PC-3 (cell line): ENCODE measurements around the gene RTN1. TPM values are rescaled to one million over a fixed set of nuclear protein-coding genes. Genes with fewer than 3 reads are reported as not detected.

Source experiments
- ATAC-seq: fragments of 200-7000 bp; cut with Tn5 transposase; 2 replicates; pipeline ENCODE4 v1.9.1; 2020; ENCODE audit warnings: mild to moderate bottlenecking, moderate library complexity
- BruUV-seq: library from RNA; stranded (reverse); fragments of 400-500 nt; replicated peaks from 2 replicates; lab custom pipeline; 2021; lab: Mats Ljungman, UMichigan
- CTCF ChIA-PET: fragments of 300-600 bp; sonication (Branson Sonifier 250); formaldehyde crosslinking; loops from one replicate; lab custom pipeline; 2022; ENCODE audit warnings: antibody characterized with exemption; lab: Charles Lee
- POLR2A ChIA-PET: fragments of 300-600 bp; sonication (Branson Sonifier 250); formaldehyde crosslinking; loops from one replicate; lab custom pipeline; 2022; ENCODE audit warnings: antibody characterized with exemption; ENCODE audit not compliant: unreplicated experiment; lab: Charles Lee
- DNase-seq: peaks from one replicate; pipeline ENCODE4 v3.0.0-alpha.2; 2015
- H2AFZ ChIP-seq: fragments of 300-600 bp; sonication (generic); 2 replicates; pipeline ENCODE4 v1.6.0; 2016; ENCODE audit warnings: antibody characterized with exemption, low read length
- H3F3A ChIP-seq: fragments of 300-600 bp; sonication (generic); one replicate; pipeline ENCODE4 v1.6.0; 2017; ENCODE audit warnings: antibody characterized with exemption, low read length, control low read depth, mild to moderate bottlenecking; ENCODE audit not compliant: unreplicated experiment
- H3K27ac ChIP-seq: fragments of 300-600 bp; sonication (generic); 2 replicates; pipeline ENCODE4 v1.5.1; 2016; ENCODE audit warnings: mild to moderate bottlenecking, low read length
- H3K27me3 ChIP-seq: fragments of 300-600 bp; sonication (generic); 2 replicates; pipeline ENCODE4 v1.6.1; 2016; ENCODE audit warnings: low read length, mixed read lengths
- H3K36me3 ChIP-seq: fragments of 300-600 bp; sonication (generic); 2 replicates; pipeline ENCODE4 v1.6.1; 2016; ENCODE audit warnings: low read depth, mixed run types, low read length, mixed read lengths
- H3K4me1 ChIP-seq: fragments of 300-600 bp; sonication (generic); 2 replicates; pipeline ENCODE4 v1.5.1; 2016; ENCODE audit warnings: low read length; ENCODE audit not compliant: insufficient read depth
- H3K4me2 ChIP-seq: fragments of 300-600 bp; sonication (generic); 2 replicates; pipeline ENCODE4 v1.6.0; 2016; ENCODE audit warnings: low read length
- H3K4me3 ChIP-seq: fragments of 300-600 bp; sonication (generic); 2 replicates; pipeline ENCODE4 v1.5.1; 2016; ENCODE audit warnings: mild to moderate bottlenecking, low read length, mixed read lengths
- H3K79me2 ChIP-seq: fragments of 300-600 bp; sonication (generic); 2 replicates; pipeline ENCODE4 v1.6.1; 2017; ENCODE audit warnings: low read length, mixed read lengths
- H3K9ac ChIP-seq: fragments of 300-600 bp; sonication (generic); 2 replicates; pipeline ENCODE4 v1.6.0; 2016; ENCODE audit warnings: mild to moderate bottlenecking, low read length
- H3K9me2 ChIP-seq: fragments of 300-600 bp; sonication (generic); replicated peaks from 2 replicates; pipeline ENCODE4 v1.6.1; 2016; ENCODE audit warnings: mixed run types, low read length, mixed read lengths
- H3K9me3 ChIP-seq: fragments of 300-600 bp; sonication (generic); 2 replicates; pipeline ENCODE4 v1.6.1; 2016; ENCODE audit warnings: low read length, mixed read lengths
- H4K20me1 ChIP-seq: fragments of 300-600 bp; sonication (generic); 2 replicates; pipeline ENCODE4 v1.6.1; 2016; ENCODE audit warnings: low read length, mixed read lengths
- CTCF ChIP-seq: fragments of 300-600 bp; sonication (generic); conservative IDR thresholded peaks from 2 replicates; pipeline ENCODE4 v1.5.1; 2017; ENCODE audit warnings: antibody characterized with exemption, low read depth, mild to moderate bottlenecking, low read length
- EZH2 ChIP-seq: fragments of 300-600 bp; sonication (generic); IDR thresholded peaks from one replicate; pipeline ENCODE4 v1.6.1; 2017; ENCODE audit warnings: antibody characterized with exemption, mild to moderate bottlenecking, low read length; ENCODE audit not compliant: unreplicated experiment
- EZH2phosphoT487 ChIP-seq: fragments of 300-600 bp; sonication (generic); IDR thresholded peaks from 2 replicates; pipeline ENCODE4 v1.6.1; 2018; ENCODE audit warnings: mild to moderate bottlenecking, antibody characterized with exemption, low read length, borderline replicate concordance
- intact Hi-C: fragments of 100-400 bp; cut with micrococcal nuclease; formaldehyde crosslinking; loops from 2 replicates; pipeline ENCODE4 v1.9.0; 2023
- total RNA-seq: library from RNA; depleted of rRNA; stranded (reverse); fragments of >200 nt; gene quantifications from 2 replicates; pipeline ENCODE4 v1.2.3, GENCODE V29; 2014

Gene RTN1
- total RNA-seq, 1 experiment from 2014 or later, result not detected

- H3K9ac ChIP-seq, result no peak overlapping the region
- no peaks in the 10 kb centered on the region for H3K36me3 ChIP-seq
- intact Hi-C loops, result no loop called here
- CTCF ChIA-PET, result interaction anchor here (0.6 kb wide), 1 partner anchor 103 kb away, joined by 4 read pairs; no protein-coding TSS in a partner anchor
- H2AFZ ChIP-seq, result no peak overlapping the region
- no peaks in the 10 kb centered on the region for H3F3A ChIP-seq
- H3K4me1 ChIP-seq, result no peaks in the 10 kb centered on the region
- H3K4me2 ChIP-seq, result no peak overlapping the region
- H3K27me3 ChIP-seq, result peaks cover 60% of the 10 kb centered on the region
- no peaks in the 10 kb centered on the region for H3K79me2 ChIP-seq
- H3K9me2 ChIP-seq, result no peaks in the 10 kb centered on the region
- no peaks in the 10 kb centered on the region for H4K20me1 ChIP-seq
- no peak overlapping the region for H3K27ac ChIP-seq
- ATAC-seq (no peak), DNase-seq (no peak)
- TF ChIP-seq EZH2 (no peak), CTCF (no peak), EZH2phosphoT487 (no peak)
- no peak overlapping the region for H3K4me3 ChIP-seq
- POLR2A ChIA-PET, result no interaction called here
- no TSS peak for BruUV-seq
- no peaks in the 10 kb centered on the region for H3K9me3 ChIP-seq
Observed at GRCh38 chr14:59814988-59815387, 55.6 kb downstream of the RTN1 start.

DNA sequence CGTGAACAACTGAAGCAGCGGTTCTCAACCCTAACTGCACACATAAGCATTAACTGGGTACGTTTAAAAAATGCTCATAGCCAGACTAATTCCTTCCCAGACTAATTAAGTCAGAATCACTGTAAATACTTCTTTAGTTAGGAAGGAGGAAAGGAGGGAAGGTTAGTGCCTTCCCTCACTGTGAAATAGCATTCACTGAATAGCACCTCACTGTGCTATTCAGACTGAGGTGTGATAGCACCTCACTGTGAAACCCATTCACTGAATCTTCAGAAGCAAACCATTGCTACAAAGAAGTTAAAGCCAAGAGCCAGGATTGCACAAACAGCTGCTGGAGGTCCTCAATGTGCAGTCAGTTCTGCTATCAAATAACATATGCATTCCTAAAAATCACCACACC, 58.8 kb downstream of the RTN1 start:
- H4K20me1 ChIP-seq, result no peaks in the 10 kb centered on the region
- peaks cover 67% of the 10 kb centered on the region for H3K27me3 ChIP-seq
- no peaks in the 10 kb centered on the region for H3K4me1 ChIP-seq
- ATAC-seq, result no peak
- H3K9me2 ChIP-seq, result no peaks in the 10 kb centered on the region
- H3K36me3 ChIP-seq, result no peaks in the 10 kb centered on the region
- POLR2A ChIA-PET, result interaction anchor here (0.6 kb wide), 1 partner anchor 14 kb away, joined by 4 read pairs; no protein-coding TSS in a partner anchor
- DNase-seq, result no peak
- no peak overlapping the region for H3K4me2 ChIP-seq
- no peak overlapping the region for H3K9ac ChIP-seq
- no peak overlapping the region for H3K4me3 ChIP-seq
- no peaks in the 10 kb centered on the region for H3K9me3 ChIP-seq
- BruUV-seq, result no TSS peak
- no peaks in the 10 kb centered on the region for H3F3A ChIP-seq
- CTCF ChIA-PET, result interaction anchor here (0.6 kb wide), 1 partner anchor 86 kb away, joined by 5 read pairs; no protein-coding TSS in a partner anchor
- no peak overlapping the region for H3K27ac ChIP-seq
- H3K79me2 ChIP-seq, result no peaks in the 10 kb centered on the region
- intact Hi-C loops, result no loop called here
- H2AFZ ChIP-seq, result no peak overlapping the region
- TF ChIP-seq EZH2, result no peak
- TF ChIP-seq EZH2phosphoT487, result no peak

GRCh38 chr14:59811073-59811472, 59.5 kb downstream of the RTN1 start:
- ATAC-seq (no peak), DNase-seq (no peak)
- Histone ChIP-seq H3K36me3 (no peaks in the 10 kb centered on the region), H3K4me1 (no peaks in the 10 kb centered on the region), H4K20me1 (no peaks in the 10 kb centered on the region), H3K27ac (no peak overlapping the region), H3K9ac (no peak overlapping the region), H3K4me2 (no peak overlapping the region), H3K79me2 (no peaks in the 10 kb centered on the region), H2AFZ (no peak overlapping the region), H3F3A (no peaks in the 10 kb centered on the region), H3K9me3 (no peaks in the 10 kb centered on the region), H3K27me3 (peaks cover 64% of the 10 kb centered on the region), H3K4me3 (no peak overlapping the region), H3K9me2 (no peaks in the 10 kb centered on the region)
- POLR2A ChIA-PET, result no interaction called here
- no TSS peak for BruUV-seq
- CTCF ChIA-PET, result interaction anchor here (0.6 kb wide), 1 partner anchor 8 kb away, joined by 4 read pairs; no protein-coding TSS in a partner anchor
- TF ChIP-seq CTCF (no peak), EZH2 (no peak), EZH2phosphoT487 (no peak)
- intact Hi-C loops, result no loop called here
